Hepatocyte (in vitro differentiated cells): ENCODE results near the gene ABHD2.

Experiments used
- EZH2 ChIP-seq: fragments of 200-600 bp; sonication (generic); IDR thresholded peaks from 2 replicates; pipeline ENCODE4 v1.6.1; 2016; ENCODE audit warnings: antibody characterized with exemption, mild to moderate bottlenecking, borderline replicate concordance
- EZH2phosphoT487 ChIP-seq: fragments of 200-600 bp; sonication (generic); IDR thresholded peaks from one replicate; pipeline ENCODE4 v1.6.1; 2018; ENCODE audit warnings: antibody characterized with exemption, mild to moderate bottlenecking, low read depth, moderate library complexity; ENCODE audit not compliant: unreplicated experiment, severe bottlenecking
- TF ChIP-seq, protein P1 (sequence below): fragments of 200-600 bp; sonication (generic); IDR thresholded peaks from 2 replicates; pipeline ENCODE4 v1.5.1; 2016; ENCODE audit warnings: antibody characterized with exemption, mild to moderate bottlenecking; ENCODE audit not compliant: poor library complexity

DNA sequence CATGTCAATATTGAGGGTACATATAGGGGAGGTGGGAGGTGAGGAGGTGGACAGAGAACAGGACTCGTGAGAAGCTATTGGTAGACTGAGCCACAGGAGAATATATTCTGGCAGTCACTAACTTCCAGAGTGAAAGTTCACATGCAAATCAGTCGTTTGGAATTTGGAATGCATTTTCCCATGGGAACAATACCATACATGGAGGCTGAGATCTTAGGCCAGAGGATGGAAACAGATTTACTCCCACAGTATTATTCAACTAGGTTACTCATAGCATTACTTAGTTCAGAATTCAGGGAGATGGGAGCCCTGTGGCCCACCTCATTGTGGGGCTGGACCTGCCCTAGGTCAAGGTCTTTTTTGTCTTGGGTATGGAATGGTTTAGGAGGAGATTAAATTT, 36.4 kb upstream of the ABHD2 start:
- TF ChIP-seq, protein P1, sequence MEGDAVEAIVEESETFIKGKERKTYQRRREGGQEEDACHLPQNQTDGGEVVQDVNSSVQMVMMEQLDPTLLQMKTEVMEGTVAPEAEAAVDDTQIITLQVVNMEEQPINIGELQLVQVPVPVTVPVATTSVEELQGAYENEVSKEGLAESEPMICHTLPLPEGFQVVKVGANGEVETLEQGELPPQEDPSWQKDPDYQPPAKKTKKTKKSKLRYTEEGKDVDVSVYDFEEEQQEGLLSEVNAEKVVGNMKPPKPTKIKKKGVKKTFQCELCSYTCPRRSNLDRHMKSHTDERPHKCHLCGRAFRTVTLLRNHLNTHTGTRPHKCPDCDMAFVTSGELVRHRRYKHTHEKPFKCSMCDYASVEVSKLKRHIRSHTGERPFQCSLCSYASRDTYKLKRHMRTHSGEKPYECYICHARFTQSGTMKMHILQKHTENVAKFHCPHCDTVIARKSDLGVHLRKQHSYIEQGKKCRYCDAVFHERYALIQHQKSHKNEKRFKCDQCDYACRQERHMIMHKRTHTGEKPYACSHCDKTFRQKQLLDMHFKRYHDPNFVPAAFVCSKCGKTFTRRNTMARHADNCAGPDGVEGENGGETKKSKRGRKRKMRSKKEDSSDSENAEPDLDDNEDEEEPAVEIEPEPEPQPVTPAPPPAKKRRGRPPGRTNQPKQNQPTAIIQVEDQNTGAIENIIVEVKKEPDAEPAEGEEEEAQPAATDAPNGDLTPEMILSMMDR: no peak
- TF ChIP-seq EZH2phosphoT487 (no peak), EZH2 (no peak)
